ENCODE measurements around the gene SLC27A5.

- TF ChIP-seq, protein P1, sequence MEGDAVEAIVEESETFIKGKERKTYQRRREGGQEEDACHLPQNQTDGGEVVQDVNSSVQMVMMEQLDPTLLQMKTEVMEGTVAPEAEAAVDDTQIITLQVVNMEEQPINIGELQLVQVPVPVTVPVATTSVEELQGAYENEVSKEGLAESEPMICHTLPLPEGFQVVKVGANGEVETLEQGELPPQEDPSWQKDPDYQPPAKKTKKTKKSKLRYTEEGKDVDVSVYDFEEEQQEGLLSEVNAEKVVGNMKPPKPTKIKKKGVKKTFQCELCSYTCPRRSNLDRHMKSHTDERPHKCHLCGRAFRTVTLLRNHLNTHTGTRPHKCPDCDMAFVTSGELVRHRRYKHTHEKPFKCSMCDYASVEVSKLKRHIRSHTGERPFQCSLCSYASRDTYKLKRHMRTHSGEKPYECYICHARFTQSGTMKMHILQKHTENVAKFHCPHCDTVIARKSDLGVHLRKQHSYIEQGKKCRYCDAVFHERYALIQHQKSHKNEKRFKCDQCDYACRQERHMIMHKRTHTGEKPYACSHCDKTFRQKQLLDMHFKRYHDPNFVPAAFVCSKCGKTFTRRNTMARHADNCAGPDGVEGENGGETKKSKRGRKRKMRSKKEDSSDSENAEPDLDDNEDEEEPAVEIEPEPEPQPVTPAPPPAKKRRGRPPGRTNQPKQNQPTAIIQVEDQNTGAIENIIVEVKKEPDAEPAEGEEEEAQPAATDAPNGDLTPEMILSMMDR (conservative IDR thresholded peaks at IDR 0.05; ENCODE audit: low read depth in 2 of 2), result no peak
- TF ChIP-seq POLR2AphosphoS5 (IDR thresholded peaks at IDR 0.05; ENCODE audit: low read depth), result no peak
- TF ChIP-seq CREB1 (CRISPR knock-in tag; IDR thresholded peaks at IDR 0.05; ENCODE audit: low read depth), result no peak
- no peak for TF ChIP-seq EZH2 (IDR thresholded peaks at IDR 0.05; ENCODE audit: low read depth, unreplicated experiment)
- TF ChIP-seq, protein P2, sequence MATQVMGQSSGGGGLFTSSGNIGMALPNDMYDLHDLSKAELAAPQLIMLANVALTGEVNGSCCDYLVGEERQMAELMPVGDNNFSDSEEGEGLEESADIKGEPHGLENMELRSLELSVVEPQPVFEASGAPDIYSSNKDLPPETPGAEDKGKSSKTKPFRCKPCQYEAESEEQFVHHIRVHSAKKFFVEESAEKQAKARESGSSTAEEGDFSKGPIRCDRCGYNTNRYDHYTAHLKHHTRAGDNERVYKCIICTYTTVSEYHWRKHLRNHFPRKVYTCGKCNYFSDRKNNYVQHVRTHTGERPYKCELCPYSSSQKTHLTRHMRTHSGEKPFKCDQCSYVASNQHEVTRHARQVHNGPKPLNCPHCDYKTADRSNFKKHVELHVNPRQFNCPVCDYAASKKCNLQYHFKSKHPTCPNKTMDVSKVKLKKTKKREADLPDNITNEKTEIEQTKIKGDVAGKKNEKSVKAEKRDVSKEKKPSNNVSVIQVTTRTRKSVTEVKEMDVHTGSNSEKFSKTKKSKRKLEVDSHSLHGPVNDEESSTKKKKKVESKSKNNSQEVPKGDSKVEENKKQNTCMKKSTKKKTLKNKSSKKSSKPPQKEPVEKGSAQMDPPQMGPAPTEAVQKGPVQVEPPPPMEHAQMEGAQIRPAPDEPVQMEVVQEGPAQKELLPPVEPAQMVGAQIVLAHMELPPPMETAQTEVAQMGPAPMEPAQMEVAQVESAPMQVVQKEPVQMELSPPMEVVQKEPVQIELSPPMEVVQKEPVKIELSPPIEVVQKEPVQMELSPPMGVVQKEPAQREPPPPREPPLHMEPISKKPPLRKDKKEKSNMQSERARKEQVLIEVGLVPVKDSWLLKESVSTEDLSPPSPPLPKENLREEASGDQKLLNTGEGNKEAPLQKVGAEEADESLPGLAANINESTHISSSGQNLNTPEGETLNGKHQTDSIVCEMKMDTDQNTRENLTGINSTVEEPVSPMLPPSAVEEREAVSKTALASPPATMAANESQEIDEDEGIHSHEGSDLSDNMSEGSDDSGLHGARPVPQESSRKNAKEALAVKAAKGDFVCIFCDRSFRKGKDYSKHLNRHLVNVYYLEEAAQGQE (IDR thresholded peaks at IDR 0.05; ENCODE audit: unreplicated experiment), result no peak
- no peak for TF ChIP-seq ZNF331 (CRISPR knock-in tag; IDR thresholded peaks at IDR 0.05; ENCODE audit: low read depth)
Measured at GRCh38 chr19:58549664-58550361, 38.0 kb upstream of the SLC27A5 start.

Measured in GM23338 (cell line).